ENCODE data around the gene RAB24.

DNA sequence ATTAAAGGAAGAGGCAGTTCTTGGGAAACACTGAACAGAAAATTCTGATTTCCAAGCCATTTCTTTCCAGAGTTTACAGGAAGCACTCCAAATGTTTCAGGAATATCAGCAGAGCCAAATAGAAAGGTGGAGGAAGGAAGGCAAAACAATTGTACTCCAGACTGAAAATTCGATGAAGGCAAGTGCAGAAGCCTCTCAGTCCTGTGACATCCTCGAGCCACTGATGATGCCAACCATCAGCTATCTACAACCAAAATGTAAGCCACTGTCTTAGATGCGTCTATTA, 45.8 kb upstream of the RAB24 start:
- no peak for TF ChIP-seq TAF1 (IDR thresholded peaks at IDR 0.05; ENCODE audit: borderline replicate concordance, low read depth, low read length)
- TF ChIP-seq POLR2AphosphoS5 (IDR thresholded peaks at IDR 0.05; ENCODE audit: low read depth, low read length): no peak
- no peak for TF ChIP-seq POLR2A (IDR thresholded peaks at IDR 0.05; ENCODE audit: low read depth, low read length)

Measured in GM12892 (cell line).